A549 (cell line): ENCODE measurements around the gene DCAF15.

Experiments used
- CTCF ChIP-seq: fragments of >200 bp; sonication (Bioruptor Twin); formaldehyde crosslinking; IDR thresholded peaks from 3 replicates; pipeline ENCODE4 v1.5.1; 2016
- EP300 ChIP-seq, 2 experiments: fragments of >200 bp; sonication (Bioruptor Twin); formaldehyde crosslinking; IDR thresholded peaks; 2 replicates in 1 of 2; 3 replicates in 1 of 2; pipeline ENCODE4 v1.6.1; 2016 to 2017
- RAD21 ChIP-seq, 2 experiments: fragments of >200 bp in 1 of 2; sonication (Bioruptor Twin) in 1 of 2; formaldehyde crosslinking in 1 of 2; IDR thresholded peaks in 1 of 2; conservative IDR thresholded peaks in 1 of 2; 2 replicates in 1 of 2; 3 replicates in 1 of 2; pipeline ENCODE4 v1.6.1; 2012 to 2018; ENCODE audit warnings: inconsistent platforms in 1 of 2
- RFX5 ChIP-seq: fragments of 450-650 bp; IDR thresholded peaks from 2 replicates; pipeline ENCODE4 v1.7.1; 2014; ENCODE audit warnings: antibody characterized with exemption, mild to moderate bottlenecking, moderate library complexity
- ZFP36 ChIP-seq: fragments of 450-650 bp; IDR thresholded peaks from 2 replicates; pipeline ENCODE4 v1.6.1; 2014; ENCODE audit warnings: borderline replicate concordance; ENCODE audit not compliant: partially characterized antibody

GRCh38 chr19:14003251-14004055 is 51.1 kb downstream of the DCAF15 start:
- TF ChIP-seq RAD21 (conservative IDR thresholded peaks at IDR 0.05 in 1 of 2, IDR thresholded peaks at IDR 0.05 in 1 of 2) (no peak), CTCF (no peak), EP300 (IDR thresholded peaks at IDR 0.05) (no peak), RFX5 (no peak), ZFP36 (no peak)
